GM12891 (cell line): Measurements from ENCODE around the gene TTC23.

ENCODE experiments used
- PAX5 ChIP-seq: IDR thresholded peaks from 2 replicates; pipeline ENCODE4 v1.6.1; 2011; ENCODE audit warnings: low read length, moderate library complexity, mild to moderate bottlenecking; ENCODE audit not compliant: insufficient read depth, severe bottlenecking
- POLR2A ChIP-seq: IDR thresholded peaks from 2 replicates; pipeline ENCODE4 v1.6.1; 2011; ENCODE audit warnings: low read depth, low read length, control low read depth
- POLR2AphosphoS5 ChIP-seq: IDR thresholded peaks from 2 replicates; pipeline ENCODE4 v1.6.1; 2011; ENCODE audit warnings: low read depth, low read length, control low read depth
- SPI1 ChIP-seq: IDR thresholded peaks from 2 replicates; pipeline ENCODE4 v1.6.1; 2011; ENCODE audit warnings: low read depth, low read length, control low read depth
- TAF1 ChIP-seq: IDR thresholded peaks from 2 replicates; pipeline ENCODE4 v1.6.1; 2011; ENCODE audit warnings: low read depth, low read length, control low read depth

GRCh38 chr15:99228120-99228770 lies 21.1 kb downstream of the TTC23 start:
- no peak for TF ChIP-seq POLR2A
- no peak for TF ChIP-seq POLR2AphosphoS5
- TF ChIP-seq TAF1, result no peak
- TF ChIP-seq PAX5, result no peak
- TF ChIP-seq SPI1, result no peak
